ENCODE measurements around the gene LRRC31.

GRCh38 chr3:169792359-169792758, 77.4 kb downstream of the LRRC31 start:
- no peak for TF ChIP-seq POLR2AphosphoS5 (IDR thresholded peaks at IDR 0.05; ENCODE audit: low read depth, low read length)
- no peak for TF ChIP-seq TAF1 (IDR thresholded peaks at IDR 0.05; ENCODE audit: borderline replicate concordance, insufficient read depth, low read length)
- TF ChIP-seq REST (IDR thresholded peaks at IDR 0.05; ENCODE audit: insufficient read depth in 1 of 2, low read depth in 2 of 2, low read length in 2 of 2): no peak
- TF ChIP-seq SIN3A (IDR thresholded peaks at IDR 0.05; ENCODE audit: borderline replicate concordance, insufficient read depth, low read length): no peak

All from PFSK-1 (cell line).